ENCODE results near the gene HOOK2. TPM values are rescaled to one million over a fixed set of nuclear protein-coding genes. Genes with fewer than 3 reads are reported as not detected.
A peak's percentile ranks its signal among the peaks of the same experiment; 100 is the strongest.

The HOOK2 gene
- total RNA-seq, 4 donors from 2014 or later = 26.9 to 71.3 (median 56.3) TPM

DNA sequence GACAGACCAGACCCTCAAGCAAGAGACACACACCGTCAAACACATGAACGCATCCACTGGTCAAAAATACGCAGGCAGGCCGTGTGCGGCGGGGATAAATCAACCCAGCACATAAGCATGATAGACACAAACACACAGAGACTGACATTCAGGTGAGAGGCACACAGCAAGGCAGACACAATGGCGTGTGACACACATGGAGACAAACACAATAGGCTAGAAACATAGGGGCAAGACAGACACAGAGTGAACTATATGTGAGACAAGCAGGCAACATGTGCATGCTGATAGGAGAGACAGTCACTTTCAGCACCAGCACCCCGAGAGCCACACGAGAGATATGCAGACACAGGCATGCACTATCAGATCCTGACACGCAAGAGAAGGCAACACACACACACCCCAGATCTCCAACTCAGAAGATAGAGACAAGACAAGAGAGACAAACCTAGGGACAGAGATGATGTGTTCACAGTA is 9.1 kb upstream of the HOOK2 start:
- DNase-seq (ENCODE audit: low spot score) (no peak), ATAC-seq (ENCODE audit: low FRiP score) (no peak)
- no peak for TF ChIP-seq CTCF (IDR thresholded peaks at IDR 0.05)

DNA sequence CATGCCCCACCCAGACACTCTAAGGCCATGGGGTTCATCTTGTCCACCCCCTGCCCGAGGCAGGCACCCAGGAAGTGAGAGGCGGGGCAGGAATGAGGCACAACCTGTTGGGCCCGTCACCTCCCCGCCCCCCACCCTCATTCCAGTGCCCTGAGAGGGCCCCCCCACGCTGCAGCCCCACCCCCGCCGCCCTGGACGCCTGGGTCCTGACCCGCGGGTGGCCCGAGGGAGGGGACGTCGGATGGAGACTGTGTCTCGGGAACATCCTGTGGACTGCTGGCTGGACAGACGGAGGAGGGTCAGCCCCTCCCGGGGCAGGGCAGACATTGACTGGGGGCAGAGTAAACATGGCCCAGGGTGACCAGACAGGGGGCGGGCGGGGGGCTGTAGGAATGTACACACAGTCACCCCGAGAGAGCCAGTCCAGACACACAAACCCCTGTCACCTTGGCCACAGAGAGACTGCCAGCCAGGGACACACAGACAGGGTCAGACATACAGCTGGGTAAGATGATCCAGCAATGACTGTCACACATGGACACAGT is 8.6 kb upstream of the HOOK2 start:
- DNase-seq (ENCODE audit: low spot score) (no peak), ATAC-seq (ENCODE audit: low FRiP score) (no peak)

GRCh38 chr19:12783291-12783848 is 8.0 kb upstream of the HOOK2 start:
- TF ChIP-seq CTCF (IDR thresholded peaks at IDR 0.05) = no peak
- no peak for ATAC-seq (ENCODE audit: low FRiP score)
- DNase-seq (ENCODE audit: low spot score) = no peak

More for the DNA sequence above, 8.6 kb upstream of the HOOK2 start:
- no peak for TF ChIP-seq CTCF (IDR thresholded peaks at IDR 0.05)

GRCh38 chr19:12782424-12783290 is 7.3 kb upstream of the HOOK2 start:
- ATAC-seq (ENCODE audit: low FRiP score) = peak; percentile 69
- no peak for DNase-seq (ENCODE audit: low spot score)
- no peak for TF ChIP-seq CTCF (IDR thresholded peaks at IDR 0.05)

- no peak for TF ChIP-seq CTCF (IDR thresholded peaks at IDR 0.05)
- DNase-seq (ENCODE audit: low spot score) (no peak), ATAC-seq (ENCODE audit: low FRiP score) (no peak)
Observed at GRCh38 chr19:12782174-12782423, 6.7 kb upstream of the HOOK2 start.

- no peak for TF ChIP-seq CTCF (IDR thresholded peaks at IDR 0.05)
- peak; percentile 25 for ATAC-seq (ENCODE audit: low FRiP score)
- DNase-seq (ENCODE audit: low spot score) = no peak
Observed at GRCh38 chr19:12779162-12779993, 4.0 kb upstream of the HOOK2 start.
